HG03039 (cell line): ENCODE measurements around the gene SYMPK.

ENCODE experiments used
- ATAC-seq: cut with Tn5 transposase; IDR thresholded peaks from one replicate; pipeline ENCODE4 v1.9.1; 2021; ENCODE audit warnings: mild to moderate bottlenecking, moderate library complexity; ENCODE audit not compliant: unreplicated experiment

The SYMPK gene

DNA sequence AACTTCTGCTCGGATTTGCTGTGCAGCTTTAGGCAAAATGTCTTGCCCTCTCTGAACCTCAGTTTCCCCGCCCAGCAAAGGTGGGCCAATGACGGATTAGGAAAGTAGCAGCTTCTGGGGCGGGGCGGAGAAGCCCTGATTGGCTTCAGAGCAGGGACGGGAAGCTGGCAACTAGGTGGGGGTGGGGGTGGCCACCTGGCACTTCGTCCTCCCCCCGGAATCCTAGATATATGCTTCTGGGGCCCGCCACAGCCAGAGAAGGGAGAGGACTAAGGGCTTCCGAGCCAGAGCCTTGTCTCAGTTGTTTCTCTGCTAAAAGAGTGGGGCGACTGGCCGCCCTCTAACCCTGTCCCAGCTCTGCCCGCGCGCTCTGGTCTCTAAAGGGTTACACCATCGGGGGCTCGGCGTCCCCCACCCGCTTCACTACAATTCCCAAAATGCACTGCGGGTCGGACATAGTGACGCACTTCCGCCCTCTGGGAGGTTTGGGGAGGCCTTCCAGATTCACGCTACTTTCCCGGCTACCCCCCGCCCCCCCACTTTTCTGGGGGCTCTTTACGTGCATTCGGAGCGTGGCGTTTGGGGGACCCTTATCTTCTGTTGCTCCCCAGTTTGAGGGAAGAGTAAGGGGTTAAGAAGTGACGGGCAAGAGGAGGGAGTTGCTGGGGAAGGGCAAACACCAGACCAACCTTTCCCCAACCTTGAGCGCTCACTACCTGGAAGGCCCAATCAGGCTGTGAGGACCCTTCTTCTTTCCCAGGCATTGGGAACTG, 23.7 kb upstream of the SYMPK start:
- peak; percentile 34 for ATAC-seq

DNA sequence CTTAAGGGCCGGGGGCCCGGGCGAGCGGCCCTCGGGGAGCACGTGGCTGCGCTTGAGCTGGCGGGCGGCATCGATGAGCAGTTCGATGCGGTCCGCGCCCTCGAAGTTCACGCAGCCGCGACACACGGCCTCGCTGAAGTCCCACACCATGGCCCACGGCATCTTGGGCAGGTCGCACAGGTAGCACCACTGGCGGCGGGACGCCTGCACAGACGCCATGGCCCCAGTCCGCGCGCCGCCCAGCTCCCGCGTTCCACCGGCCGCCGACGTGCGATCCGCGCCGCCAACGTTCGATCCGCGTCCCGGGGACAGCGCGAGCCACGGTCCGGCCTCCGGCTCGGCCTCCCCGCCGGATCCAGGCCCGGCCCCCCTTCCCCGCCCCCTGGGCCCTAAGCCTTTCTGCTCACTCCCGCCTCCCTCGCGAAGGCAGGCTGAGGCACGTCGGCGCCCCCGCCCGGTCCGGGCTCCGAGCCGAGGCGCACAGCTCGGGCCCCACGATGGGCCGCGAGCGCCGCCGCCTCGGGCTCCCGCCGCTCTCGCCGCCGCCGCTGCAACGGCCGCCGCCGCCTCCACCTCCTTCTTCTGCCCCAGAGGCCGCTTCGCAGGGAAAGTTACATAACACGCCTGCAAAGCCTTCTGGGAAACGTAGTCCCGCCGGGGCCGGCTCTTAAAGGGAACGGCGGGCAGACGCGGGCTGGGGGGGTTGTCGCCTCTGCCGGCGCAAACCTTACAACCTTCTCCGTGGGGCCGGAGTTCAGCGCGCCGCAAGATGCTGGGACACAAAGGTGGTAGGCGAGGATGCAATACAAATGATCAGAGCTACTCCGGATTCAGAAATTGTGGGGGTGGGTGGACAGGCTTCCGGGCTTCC, 22.8 kb upstream of the SYMPK start, which contains the start of gene IRF2BP1:
IRF2BP1 (minus strand) TSS at position 586 of the 871 bp plus-strand sequence; CDS start at position 219, 367 bp downstream.
- peak; percentile 51 for ATAC-seq

DNA sequence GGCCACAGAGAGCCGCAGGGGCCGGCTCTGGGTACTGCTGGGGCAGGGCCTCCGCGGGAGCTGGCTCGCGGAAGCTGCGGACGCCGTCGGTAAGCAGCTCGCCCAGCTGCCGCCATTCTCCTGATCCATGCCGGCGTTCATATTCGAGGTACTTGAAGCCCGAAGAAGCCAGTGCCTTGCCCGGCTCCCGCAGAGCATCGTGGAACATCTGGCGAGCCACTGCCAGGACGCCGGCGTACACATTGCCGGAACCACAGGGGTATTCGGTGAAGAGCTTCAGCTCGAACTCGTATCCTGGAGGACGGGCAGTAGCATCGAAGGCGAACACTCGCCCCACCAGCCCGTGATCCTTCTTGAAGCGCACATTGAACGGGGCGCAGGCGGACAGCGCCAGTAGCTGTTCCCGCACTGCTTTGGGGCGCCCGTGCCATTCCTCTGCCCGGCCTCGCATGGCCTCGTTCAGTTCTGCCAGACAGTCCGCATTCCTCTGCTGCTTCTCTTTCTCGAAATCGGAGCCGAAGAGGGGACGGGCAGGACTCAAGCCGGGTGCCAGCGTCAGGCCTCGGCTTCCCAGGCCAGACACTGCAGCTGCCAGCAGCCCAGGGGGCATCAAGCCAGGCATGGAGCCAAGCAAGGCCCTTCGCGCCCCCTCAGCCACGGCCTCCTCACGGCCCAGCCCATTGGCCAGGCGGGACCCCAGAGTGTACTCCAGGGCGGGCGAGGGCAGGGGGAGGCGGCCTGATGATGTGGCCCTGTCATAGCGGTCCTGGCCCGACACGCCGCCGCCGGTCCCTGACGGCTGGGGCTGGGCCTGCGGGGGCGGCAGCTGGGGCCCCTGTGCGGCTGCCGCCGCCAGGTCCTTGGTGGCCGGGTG, 22.0 kb upstream of the SYMPK start:
- no peak for ATAC-seq

- ATAC-seq: no peak
Observed at GRCh38 chr19:45883881-45884681, 21.1 kb upstream of the SYMPK start.

- ATAC-seq: no peak
Observed at GRCh38 chr19:45883586-45883880, 20.6 kb upstream of the SYMPK start.

DNA sequence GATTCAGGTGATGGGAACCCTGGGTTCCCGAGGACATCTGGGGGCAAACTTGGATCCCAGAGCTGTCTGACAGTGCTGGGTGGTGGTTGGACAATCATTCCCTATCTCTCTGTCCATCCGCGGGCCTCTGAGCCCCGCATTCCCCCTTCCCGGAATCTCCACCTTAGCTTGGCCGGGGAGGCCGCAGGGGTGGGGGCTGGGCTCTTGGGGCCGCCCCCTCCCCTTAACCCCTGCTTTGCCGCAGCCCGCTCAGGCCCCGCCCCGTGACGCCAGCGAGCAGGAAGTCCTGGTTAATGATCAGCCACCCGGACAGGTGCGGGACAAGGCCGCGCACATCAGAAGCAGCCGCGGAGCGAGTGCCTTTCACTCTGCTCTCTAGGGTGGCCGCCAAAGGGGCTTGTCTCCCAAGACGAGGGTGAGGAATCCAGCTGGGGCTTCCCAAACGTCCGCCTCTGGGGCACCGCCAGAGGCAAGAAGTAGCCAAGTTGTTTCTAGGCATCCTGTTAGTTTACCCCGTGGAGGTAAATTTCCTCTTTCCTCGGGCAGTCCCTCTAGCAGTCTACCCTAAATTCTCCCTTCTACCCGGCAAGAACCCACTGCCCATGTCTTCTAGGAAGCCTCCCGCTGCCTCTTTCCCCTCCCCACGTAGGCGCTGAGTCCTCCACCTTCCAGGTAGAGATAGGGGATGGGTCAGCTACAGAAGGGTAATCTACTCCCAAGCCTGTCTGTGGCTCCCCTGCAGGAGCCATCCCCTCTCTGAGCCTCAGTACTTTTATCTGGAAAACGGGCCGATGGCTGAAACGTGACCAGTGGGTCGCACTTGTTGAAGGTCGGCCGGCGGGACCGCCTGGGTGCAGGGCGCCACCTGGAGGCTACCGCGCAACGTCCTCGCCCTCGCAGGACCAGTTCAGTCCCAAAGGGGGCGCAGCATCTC, 20.0 kb upstream of the SYMPK start:
- ATAC-seq: no peak

DNA sequence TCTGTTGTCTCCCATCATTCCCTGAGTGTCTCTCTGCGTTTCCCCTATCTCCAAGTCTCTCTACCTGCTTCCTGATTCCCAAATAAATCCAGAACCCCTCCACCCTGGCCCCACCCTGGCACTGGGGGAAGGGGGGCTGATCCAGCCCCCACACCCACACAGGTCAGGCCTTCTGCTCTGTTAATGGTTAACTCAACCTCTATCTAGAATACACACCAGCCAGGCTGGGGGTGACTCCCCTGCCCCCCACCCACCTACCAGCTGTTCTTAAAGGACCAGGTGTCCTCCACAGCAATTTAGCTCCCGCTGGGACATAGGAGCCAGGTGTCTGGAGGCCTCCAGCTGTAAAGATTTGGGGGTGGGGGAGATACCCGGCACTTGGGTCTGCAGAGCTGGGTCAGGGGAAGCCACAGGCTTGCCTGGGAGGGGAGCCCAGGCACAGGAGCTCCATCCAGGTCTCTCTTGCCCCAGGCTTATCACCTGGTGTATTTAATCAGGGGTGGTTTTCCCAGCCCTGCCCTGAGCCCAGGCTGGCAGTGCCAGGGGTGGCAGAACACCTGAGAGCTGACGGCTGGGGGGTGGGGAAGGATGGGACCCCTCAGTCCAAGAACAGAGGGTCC, 19.1 kb upstream of the SYMPK start:
- ATAC-seq: no peak

GRCh38 chr19:45881082-45881908, 18.3 kb upstream of the SYMPK start:
- ATAC-seq: no peak

- no peak for ATAC-seq
Observed at GRCh38 chr19:45879971-45880370, 17.0 kb upstream of the SYMPK start.

DNA sequence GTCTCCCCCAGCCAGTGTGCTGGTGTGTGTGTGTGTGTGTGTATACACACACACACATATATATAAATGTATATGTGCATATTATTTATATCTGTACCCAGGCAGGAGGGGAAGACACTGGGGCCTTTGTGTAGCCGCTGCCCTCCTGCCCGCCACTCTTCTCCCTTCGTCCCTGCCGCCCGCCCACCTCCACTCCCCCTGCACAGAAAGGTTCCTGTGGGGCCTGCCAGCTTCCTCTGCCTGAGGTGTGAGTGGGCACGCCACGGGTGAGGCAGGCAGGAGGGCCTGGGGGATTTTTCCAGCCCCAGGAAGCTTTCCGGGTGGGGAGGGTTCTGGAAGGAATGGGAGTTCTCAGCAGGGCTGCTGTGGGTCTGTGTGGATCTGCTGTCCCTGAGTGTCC, 16.1 kb upstream of the SYMPK start:
- no peak for ATAC-seq

DNA sequence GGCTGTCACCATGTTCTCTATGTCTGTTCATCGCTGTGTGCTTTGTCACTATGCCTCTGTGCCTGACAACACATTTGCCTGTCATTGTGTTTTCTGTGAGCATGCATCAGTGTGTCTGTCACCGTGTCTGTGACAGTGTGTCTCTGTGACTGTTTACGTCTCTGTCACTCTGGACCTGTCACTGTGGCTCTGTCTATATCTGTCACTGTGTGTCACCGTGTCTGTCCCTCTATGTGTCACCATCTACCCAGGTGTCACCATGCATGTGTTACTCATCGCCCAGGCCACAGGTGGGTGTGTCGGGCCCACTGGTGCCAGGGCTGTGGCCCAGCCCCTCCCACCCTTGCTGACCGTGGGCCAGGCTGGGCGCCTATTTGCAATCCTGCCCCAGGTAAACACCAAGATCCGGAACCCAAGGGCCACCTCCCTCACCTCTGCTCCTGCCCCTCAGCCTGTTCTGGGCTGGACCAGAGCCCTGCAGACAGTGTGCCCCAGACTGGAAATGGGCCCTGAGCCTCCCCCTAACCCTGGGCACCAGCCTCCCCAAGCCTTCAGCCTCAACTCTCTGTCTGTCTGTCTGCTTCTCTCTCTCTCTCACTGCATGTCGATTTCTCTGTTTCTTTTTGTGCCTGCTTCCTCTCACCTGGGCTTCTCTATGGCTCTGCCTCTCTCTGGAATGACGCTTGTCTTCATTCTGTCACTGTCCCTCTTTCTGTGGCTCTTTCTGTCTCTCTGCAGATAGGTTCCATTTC, 15.3 kb upstream of the SYMPK start:
- ATAC-seq: no peak

GRCh38 chr19:45876411-45877197, 13.7 kb upstream of the SYMPK start:
- no peak for ATAC-seq

DNA sequence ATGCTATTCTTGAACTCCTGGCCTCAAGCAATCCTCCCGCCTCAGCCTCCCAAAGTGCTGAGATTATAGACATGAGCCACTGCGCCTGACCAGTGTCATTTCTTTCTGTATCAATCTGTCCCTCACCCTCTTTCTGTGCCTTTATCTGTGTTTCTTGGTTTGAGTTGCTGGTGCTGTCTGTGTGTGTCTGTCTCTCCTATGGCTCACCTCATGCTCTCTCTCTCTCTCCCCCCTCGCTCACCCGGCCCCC, 13.1 kb upstream of the SYMPK start:
- no peak for ATAC-seq

GRCh38 chr19:45874620-45874966, 11.6 kb upstream of the SYMPK start:
- no peak for ATAC-seq

GRCh38 chr19:45873219-45873772, 10.3 kb upstream of the SYMPK start:
- no peak for ATAC-seq

DNA sequence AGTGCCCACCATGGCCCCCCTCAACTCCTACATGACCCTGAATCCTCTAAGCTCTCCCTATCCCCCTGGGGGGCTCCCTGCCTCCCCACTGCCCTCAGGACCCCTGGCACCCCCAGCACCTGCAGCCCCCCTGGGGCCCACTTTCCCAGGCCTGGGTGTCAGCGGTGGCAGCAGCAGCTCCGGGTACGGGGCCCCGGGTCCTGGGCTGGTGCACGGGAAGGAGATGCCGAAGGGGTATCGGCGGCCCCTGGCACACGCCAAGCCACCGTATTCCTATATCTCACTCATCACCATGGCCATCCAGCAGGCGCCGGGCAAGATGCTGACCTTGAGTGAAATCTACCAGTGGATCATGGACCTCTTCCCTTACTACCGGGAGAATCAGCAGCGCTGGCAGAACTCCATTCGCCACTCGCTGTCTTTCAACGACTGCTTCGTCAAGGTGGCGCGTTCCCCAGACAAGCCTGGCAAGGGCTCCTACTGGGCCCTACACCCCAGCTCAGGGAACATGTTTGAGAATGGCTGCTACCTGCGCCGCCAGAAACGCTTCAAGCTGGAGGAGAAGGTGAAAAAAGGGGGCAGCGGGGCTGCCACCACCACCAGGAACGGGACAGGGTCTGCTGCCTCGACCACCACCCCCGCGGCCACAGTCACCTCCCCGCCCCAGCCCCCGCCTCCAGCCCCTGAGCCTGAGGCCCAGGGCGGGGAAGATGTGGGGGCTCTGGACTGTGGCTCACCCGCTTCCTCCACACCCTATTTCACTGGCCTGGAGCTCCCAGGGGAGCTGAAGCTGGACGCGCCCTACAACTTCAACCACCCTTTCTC, 9.4 kb upstream of the SYMPK start:
- ATAC-seq: no peak
